Sigmoid colon (tissue), 4 donors: ENCODE results near the gene REEP5.

Source experiments
- POLR2A ChIP-seq, 2 donors: fragments of 450-650 bp; IDR thresholded peaks; one replicate each; pipeline ENCODE4 v1.6.1; 2016; ENCODE audit warnings: antibody characterized with exemption in 2 of 2, mild to moderate bottlenecking in 2 of 2, moderate library complexity in 2 of 2
- POLR2AphosphoS5 ChIP-seq, 4 donors: sonication (generic); formaldehyde crosslinking; IDR thresholded peaks; one replicate each; pipeline ENCODE4 v1.6.1; 2017; ENCODE audit warnings: antibody characterized with exemption in 4 of 4
- TF ChIP-seq, protein P1 (sequence below), 4 experiments: fragments of 450-650 bp in 3 of 4; fragments of 200-600 bp in 1 of 4; IDR thresholded peaks; one replicate each; pipeline ENCODE4 v1.5.1; 2016 to 2019; ENCODE audit warnings: antibody characterized with exemption in 4 of 4, mild to moderate bottlenecking in 3 of 4, moderate library complexity in 2 of 4

- TF ChIP-seq, protein P1, sequence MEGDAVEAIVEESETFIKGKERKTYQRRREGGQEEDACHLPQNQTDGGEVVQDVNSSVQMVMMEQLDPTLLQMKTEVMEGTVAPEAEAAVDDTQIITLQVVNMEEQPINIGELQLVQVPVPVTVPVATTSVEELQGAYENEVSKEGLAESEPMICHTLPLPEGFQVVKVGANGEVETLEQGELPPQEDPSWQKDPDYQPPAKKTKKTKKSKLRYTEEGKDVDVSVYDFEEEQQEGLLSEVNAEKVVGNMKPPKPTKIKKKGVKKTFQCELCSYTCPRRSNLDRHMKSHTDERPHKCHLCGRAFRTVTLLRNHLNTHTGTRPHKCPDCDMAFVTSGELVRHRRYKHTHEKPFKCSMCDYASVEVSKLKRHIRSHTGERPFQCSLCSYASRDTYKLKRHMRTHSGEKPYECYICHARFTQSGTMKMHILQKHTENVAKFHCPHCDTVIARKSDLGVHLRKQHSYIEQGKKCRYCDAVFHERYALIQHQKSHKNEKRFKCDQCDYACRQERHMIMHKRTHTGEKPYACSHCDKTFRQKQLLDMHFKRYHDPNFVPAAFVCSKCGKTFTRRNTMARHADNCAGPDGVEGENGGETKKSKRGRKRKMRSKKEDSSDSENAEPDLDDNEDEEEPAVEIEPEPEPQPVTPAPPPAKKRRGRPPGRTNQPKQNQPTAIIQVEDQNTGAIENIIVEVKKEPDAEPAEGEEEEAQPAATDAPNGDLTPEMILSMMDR (IDR thresholded peaks at IDR 0.05) = no peak
- TF ChIP-seq POLR2AphosphoS5 (IDR thresholded peaks at IDR 0.05) = no peak
- no peak for TF ChIP-seq POLR2A (IDR thresholded peaks at IDR 0.05)
Observed at GRCh38 chr5:112857866-112858265, 64.2 kb downstream of the REEP5 start.
